Mucosa of rectum (tissue), 2 donors: Measurements from ENCODE around the gene ACE.
"Not testable (repeated sequence)": the region's sequence is repeated elsewhere in the genome, so short reads cannot be mapped to it uniquely, and the experiment has no call there.

ENCODE experiments used
- H3K27ac ChIP-seq, 2 donors: one replicate each; pipeline ENCODE4 v1.7.0; 2013; ENCODE audit warnings: inconsistent platforms in 2 of 2, low read depth in 2 of 2, low read length in 2 of 2
- H3K27me3 ChIP-seq, 2 donors: one replicate each; pipeline ENCODE4 v1.7.0; 2013; ENCODE audit warnings: low read length in 2 of 2; ENCODE audit not compliant: control insufficient read depth in 2 of 2, insufficient read depth in 2 of 2
- H3K36me3 ChIP-seq, 2 donors: one replicate each; pipeline ENCODE4 v1.7.0; 2013; ENCODE audit warnings: low read length in 2 of 2; ENCODE audit not compliant: control insufficient read depth in 2 of 2, insufficient read depth in 2 of 2
- H3K4me1 ChIP-seq, 2 donors: one replicate each; pipeline ENCODE4 v1.7.0; 2013; ENCODE audit warnings: low read length in 2 of 2, mild to moderate bottlenecking in 1 of 2; ENCODE audit not compliant: control insufficient read depth in 2 of 2, insufficient read depth in 2 of 2
- H3K4me3 ChIP-seq, 2 donors: one replicate each; pipeline ENCODE4 v1.7.0; 2013; ENCODE audit warnings: low read length in 2 of 2
- H3K9ac ChIP-seq, 2 donors: one replicate each; pipeline ENCODE4 v1.7.0; 2013; ENCODE audit warnings: low read length in 2 of 2, low read depth in 1 of 2, mild to moderate bottlenecking in 1 of 2
- H3K9me3 ChIP-seq, 2 donors: one replicate each; pipeline ENCODE4 v1.7.0; 2013; ENCODE audit warnings: low read length in 2 of 2; ENCODE audit not compliant: control insufficient read depth in 2 of 2
- donor health status: healthy.
- donor health status: Normal muscosa, but diverticular disease.

Gene ACE

GRCh38 chr17:63452046-63452961 lies 24.6 kb upstream of the ACE start:
- no peak overlapping the region for H3K9ac ChIP-seq
- no peak overlapping the region for H3K27ac ChIP-seq
- no peaks in the 10 kb centered on the region for H3K36me3 ChIP-seq
- H3K9me3 ChIP-seq, result no peaks in the 10 kb centered on the region
- H3K4me3 ChIP-seq, result no peak overlapping the region
- peaks cover 7% of the 10 kb centered on the region in 2 donors for H3K4me1 ChIP-seq
- no peaks in the 10 kb centered on the region for H3K27me3 ChIP-seq

DNA sequence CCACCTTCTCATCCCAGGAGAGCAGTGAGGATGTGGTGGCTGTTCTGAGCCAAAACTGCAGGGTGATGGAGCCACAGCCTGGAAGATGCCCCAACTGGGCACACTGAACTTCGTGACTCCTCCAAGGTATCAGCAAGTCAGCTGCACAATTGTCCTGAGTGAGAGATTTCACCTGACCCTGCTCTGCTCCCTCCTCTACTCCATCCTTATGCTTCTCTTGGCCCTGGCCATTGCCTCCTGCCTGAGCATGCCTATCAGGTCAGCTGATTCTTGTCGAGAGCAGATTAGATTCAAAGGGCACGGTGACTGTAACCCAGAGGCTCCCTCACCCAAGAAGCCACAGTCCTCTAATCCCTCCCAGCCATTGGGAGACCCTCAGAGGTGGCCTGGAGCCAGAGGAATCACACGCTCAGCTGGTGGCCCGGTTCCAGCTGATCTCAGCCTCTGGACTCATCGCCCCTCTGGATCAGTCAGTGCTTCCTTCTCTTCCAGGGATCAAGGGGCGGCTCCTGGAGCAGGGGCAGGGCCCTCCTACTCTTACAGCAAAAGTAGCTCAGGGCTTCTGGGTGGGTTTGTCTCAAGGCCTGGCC lies 23.8 kb upstream of the ACE start:
- no peak overlapping the region for H3K9ac ChIP-seq
- no peaks in the 10 kb centered on the region for H3K27me3 ChIP-seq
- no peaks in the 10 kb centered on the region for H3K4me1 ChIP-seq
- no peak overlapping the region for H3K27ac ChIP-seq
- H3K36me3 ChIP-seq, result no peaks in the 10 kb centered on the region
- no peak overlapping the region for H3K4me3 ChIP-seq
- no peaks in the 10 kb centered on the region for H3K9me3 ChIP-seq

DNA sequence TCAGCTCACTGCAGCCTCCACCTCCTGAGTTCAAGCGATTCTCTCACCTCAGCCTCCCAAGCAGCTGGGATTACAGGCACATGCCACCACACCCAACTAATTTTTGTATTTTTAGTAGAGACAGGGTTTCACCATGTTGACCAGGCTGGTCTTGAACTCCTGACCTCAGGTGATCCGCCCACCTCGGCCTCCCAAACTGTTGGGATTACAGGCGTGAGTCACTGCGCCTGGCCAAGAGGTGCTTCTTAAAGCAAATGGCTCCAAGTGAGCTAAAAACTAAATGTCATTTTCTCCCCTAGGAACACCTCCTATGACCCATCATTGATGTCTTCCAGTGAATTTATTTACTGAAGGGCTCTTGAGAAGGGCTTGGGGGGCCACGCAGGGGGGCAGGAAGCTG lies 22.5 kb upstream of the ACE start:
- not testable (repeated sequence) for H3K27me3 ChIP-seq, H3K9me3 ChIP-seq, H3K4me1 ChIP-seq, H3K4me3 ChIP-seq, H3K27ac ChIP-seq, H3K9ac ChIP-seq, H3K36me3 ChIP-seq

- Histone ChIP-seq H3K27me3 (no peaks in the 10 kb centered on the region), H3K4me1 (peaks cover 0 to under 1% of the 10 kb centered on the region in 2 donors), H3K36me3 (no peaks in the 10 kb centered on the region), H3K9ac (no peak overlapping the region), H3K9me3 (no peaks in the 10 kb centered on the region), H3K4me3 (no peak overlapping the region), H3K27ac (no peak overlapping the region)
These were observed 21.9 kb upstream of the ACE start for GRCh38 chr17:63454915-63455314.

DNA sequence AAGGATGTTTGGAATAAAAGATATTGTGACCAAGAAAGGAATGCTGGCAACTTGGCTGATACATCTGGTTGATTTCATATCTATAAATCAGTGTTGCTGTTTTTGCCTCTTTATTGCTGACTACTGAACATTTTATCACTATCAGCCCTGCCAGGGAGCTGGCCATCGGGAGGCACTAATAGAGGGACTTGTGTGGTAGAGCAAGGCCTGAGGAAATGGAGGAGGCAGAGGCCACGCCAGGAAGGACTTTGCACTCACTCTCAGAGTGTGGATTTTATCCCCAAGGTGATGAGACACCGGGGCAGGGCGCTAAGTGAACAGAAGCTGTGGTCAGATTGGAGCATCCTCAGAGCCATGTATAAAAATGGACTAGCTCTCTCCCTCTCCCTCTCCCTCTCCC lies 21.4 kb upstream of the ACE start:
- Histone ChIP-seq H3K27me3 (no peaks in the 10 kb centered on the region), H3K9me3 (no peaks in the 10 kb centered on the region), H3K9ac (no peak overlapping the region), H3K36me3 (no peaks in the 10 kb centered on the region), H3K4me1 (peaks cover 0 to 3% of the 10 kb centered on the region in 2 donors), H3K27ac (no peak overlapping the region), H3K4me3 (no peak overlapping the region)

GRCh38 chr17:63458478-63458877 lies 18.4 kb upstream of the ACE start:
- Histone ChIP-seq H3K36me3 (no peaks in the 10 kb centered on the region), H3K27me3 (no peaks in the 10 kb centered on the region), H3K27ac (no peak overlapping the region), H3K4me1 (peaks cover 0 to 3% of the 10 kb centered on the region in 2 donors), H3K9me3 (no peaks in the 10 kb centered on the region), H3K9ac (no peak overlapping the region), H3K4me3 (no peak overlapping the region)

GRCh38 chr17:63460018-63460417 lies 16.8 kb upstream of the ACE start:
- no peak overlapping the region for H3K27ac ChIP-seq

GRCh38 chr17:63463771-63464170 lies 13.1 kb upstream of the ACE start:
- H3K9ac ChIP-seq, result no peak overlapping the region
- no peaks in the 10 kb centered on the region for H3K27me3 ChIP-seq
- H3K36me3 ChIP-seq, result no peaks in the 10 kb centered on the region
- H3K4me1 ChIP-seq, result peaks cover 0 to 3% of the 10 kb centered on the region in 2 donors
- H3K9me3 ChIP-seq, result no peaks in the 10 kb centered on the region
- H3K4me3 ChIP-seq, result no peak overlapping the region
- no peak overlapping the region for H3K27ac ChIP-seq

More at GRCh38 chr17:63460018-63460417, 16.8 kb upstream of the ACE start:
- H3K4me1 ChIP-seq, result peaks cover 0 to 3% of the 10 kb centered on the region in 2 donors
- H3K4me3 ChIP-seq, result no peak overlapping the region
- H3K27me3 ChIP-seq, result no peaks in the 10 kb centered on the region
- H3K9ac ChIP-seq, result no peak overlapping the region
- H3K36me3 ChIP-seq, result no peaks in the 10 kb centered on the region
- no peaks in the 10 kb centered on the region for H3K9me3 ChIP-seq

- H3K4me3 ChIP-seq, result no peak overlapping the region
- no peak overlapping the region for H3K27ac ChIP-seq
- H3K36me3 ChIP-seq, result no peaks in the 10 kb centered on the region
- no peaks in the 10 kb centered on the region for H3K27me3 ChIP-seq
- no peak overlapping the region for H3K9ac ChIP-seq
- H3K4me1 ChIP-seq, result peaks cover 0 to 3% of the 10 kb centered on the region in 2 donors
- H3K9me3 ChIP-seq, result no peaks in the 10 kb centered on the region
These were observed 12.1 kb upstream of the ACE start for GRCh38 chr17:63464691-63465236.

- not testable (repeated sequence) for H3K9ac ChIP-seq, H3K4me3 ChIP-seq, H3K27ac ChIP-seq, H3K4me1 ChIP-seq, H3K36me3 ChIP-seq, H3K27me3 ChIP-seq, H3K9me3 ChIP-seq
These were observed 8.8 kb upstream of the ACE start for GRCh38 chr17:63468099-63468498.
